Astrocyte of the cerebellum (primary cell): ENCODE data around the gene DPP6.

Experiments used
- DNase-seq: peaks from one replicate; pipeline ENCODE4 v3.0.0-alpha.2; 2011; ENCODE audit warnings: low read depth
- H3K4me3 ChIP-seq: 2 replicates; pipeline ENCODE4 v1.5.1; 2011; ENCODE audit warnings: mild to moderate bottlenecking, low read depth, low read length, moderate library complexity
- in situ Hi-C: cut with HindIII; loops from 2 replicates; pipeline ENCODE4 v1.10.0; 2017; ENCODE audit warnings: low sequenced_read_pairs
- TF ChIP-seq, protein P1 (sequence below): IDR thresholded peaks from 2 replicates; pipeline ENCODE4 v1.5.1; 2012; ENCODE audit warnings: low read length, low read depth, moderate library complexity, mild to moderate bottlenecking; ENCODE audit errors: missing control alignments

The DPP6 gene

DNA sequence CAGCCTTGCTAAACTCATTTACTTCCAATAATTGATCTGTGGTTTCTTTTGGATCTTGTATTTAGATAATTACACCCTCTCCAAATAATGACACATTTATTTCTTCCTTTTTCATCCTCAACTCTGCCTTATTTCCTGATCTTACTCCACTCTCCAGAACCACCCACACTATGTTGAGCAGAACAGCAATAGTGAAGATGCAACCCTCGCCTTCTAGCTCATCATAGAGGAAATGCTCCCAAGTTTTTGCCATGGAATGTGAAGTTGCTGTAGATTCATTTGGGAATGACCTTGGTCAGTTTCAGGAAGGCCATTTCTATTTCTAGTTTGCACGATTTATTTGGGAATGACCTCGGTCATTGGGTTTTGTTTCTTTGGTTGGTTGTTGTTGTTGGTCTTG is 636.8 kb downstream of the DPP6 start:
- H3K4me3 ChIP-seq, result no peak overlapping the region
- TF ChIP-seq, protein P1, sequence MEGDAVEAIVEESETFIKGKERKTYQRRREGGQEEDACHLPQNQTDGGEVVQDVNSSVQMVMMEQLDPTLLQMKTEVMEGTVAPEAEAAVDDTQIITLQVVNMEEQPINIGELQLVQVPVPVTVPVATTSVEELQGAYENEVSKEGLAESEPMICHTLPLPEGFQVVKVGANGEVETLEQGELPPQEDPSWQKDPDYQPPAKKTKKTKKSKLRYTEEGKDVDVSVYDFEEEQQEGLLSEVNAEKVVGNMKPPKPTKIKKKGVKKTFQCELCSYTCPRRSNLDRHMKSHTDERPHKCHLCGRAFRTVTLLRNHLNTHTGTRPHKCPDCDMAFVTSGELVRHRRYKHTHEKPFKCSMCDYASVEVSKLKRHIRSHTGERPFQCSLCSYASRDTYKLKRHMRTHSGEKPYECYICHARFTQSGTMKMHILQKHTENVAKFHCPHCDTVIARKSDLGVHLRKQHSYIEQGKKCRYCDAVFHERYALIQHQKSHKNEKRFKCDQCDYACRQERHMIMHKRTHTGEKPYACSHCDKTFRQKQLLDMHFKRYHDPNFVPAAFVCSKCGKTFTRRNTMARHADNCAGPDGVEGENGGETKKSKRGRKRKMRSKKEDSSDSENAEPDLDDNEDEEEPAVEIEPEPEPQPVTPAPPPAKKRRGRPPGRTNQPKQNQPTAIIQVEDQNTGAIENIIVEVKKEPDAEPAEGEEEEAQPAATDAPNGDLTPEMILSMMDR, result no peak
- in situ Hi-C loops, result no loop called here
- DNase-seq, result no peak

DNA sequence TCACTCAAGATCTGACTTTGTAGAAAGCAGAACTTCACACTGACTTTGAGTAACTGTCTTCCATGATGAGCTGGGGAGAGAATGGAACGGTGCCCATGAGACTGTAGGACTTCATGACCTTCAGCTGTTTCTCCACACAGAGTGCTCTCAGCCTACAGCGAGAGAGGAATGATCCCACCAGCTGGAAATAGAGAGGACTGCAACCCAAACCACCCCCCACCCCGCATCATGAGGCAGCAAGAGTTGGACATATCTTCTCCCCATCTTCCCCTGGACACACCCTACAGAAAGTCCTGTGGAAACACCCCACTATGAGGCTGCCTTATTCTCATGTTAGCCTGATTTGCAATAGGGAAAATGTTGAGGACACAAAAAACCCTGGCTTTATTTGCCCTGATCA is 638.2 kb downstream of the DPP6 start:
- DNase-seq, result no peak
- TF ChIP-seq, protein P1, result no peak
- in situ Hi-C loops, result no loop called here
- no peak overlapping the region for H3K4me3 ChIP-seq

DNA sequence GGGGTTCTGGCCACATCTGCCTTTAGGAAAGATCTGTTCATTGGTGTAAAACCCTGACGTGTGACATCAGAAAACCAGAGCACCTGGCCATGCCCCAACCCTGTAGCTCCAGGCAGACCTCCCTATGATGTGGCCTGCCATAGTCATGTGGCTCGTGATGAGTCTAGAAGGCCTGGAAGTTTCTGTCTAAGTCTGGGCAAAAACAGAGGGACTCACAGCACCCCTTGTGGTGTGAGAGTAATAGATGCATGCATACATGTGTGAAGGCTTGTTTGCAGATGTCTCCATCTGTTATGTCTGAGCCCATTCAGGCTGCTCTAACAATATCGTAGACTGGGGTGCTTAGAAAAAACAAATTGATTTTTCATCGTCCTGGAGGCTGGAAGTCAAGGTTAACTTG is 641.5 kb downstream of the DPP6 start:
- in situ Hi-C loops, result no loop called here
- TF ChIP-seq, protein P1, result no peak
- H3K4me3 ChIP-seq, result no peak overlapping the region
- DNase-seq, result no peak

DNA sequence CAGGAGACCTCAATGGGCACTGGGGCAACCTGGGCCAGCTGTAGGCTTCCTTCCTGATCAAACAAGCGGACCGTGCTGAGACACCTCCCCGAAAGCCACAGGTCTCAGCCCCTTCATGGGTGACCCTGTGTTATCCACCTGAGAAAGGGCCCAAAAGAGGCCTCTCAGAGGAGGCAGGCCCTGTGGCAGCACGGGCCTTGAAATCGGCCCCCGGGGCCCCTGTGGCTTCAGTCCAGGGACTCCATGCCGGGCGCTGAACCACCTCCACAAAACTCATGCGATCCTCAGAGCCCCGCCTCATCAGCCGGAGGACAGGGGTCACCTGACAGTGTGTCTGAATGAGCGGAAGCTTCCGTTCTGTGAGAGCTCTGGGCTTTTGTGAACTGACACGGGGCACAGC is 643.6 kb downstream of the DPP6 start:
- H3K4me3 ChIP-seq, result no peak overlapping the region
- in situ Hi-C loops, result no loop called here
- no peak for DNase-seq
- TF ChIP-seq, protein P1, result no peak

DNA sequence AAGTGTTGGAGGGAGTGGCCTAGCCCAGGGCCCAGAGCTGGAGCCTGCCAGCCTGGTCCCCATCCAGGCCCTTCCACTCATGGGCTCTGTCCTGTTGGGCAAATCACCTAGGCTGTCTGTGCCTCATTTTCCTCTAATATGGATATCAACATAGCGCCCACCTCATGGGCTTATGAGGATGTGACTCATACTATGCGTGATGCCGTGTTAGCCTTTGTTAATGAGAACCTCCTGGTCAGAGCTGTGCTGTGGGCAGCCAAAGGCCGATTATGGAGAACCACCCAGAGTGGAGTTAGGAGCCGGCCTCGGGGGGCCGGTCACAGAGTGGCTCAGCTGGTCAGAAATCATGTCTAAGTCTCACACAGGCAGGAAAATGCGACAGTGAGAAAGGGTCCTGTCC is 644.4 kb downstream of the DPP6 start:
- in situ Hi-C loops, result no loop called here
- TF ChIP-seq, protein P1, result no peak
- H3K4me3 ChIP-seq, result no peak overlapping the region
- no peak for DNase-seq

DNA sequence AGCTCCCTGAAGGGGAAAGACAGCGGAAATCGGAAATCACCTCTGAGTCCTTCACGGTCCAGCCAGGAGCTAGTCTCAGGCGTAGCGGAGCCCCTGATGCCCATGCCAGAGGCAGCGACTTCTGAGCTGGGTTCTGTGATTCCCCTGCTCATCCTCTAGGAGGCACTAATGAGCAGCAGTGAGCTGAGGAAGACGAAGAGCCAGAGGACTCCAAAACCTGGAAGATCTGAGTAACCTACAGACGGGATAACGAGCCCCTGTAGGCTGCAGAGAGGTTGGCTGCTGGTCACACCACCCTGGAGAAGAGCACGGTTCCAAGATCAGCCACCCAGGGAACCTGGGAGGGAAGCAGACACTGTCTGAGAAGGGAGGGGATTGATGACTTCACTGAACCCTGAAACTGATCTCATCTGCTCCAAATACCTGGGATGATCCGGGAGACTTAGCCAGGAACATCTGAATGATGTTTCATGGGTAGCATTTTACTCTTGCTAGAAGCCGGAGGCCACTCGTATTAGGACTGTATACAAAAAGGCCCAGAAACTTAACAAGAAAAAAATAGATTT is 646.6 kb downstream of the DPP6 start:
- in situ Hi-C loops, result no loop called here
- H3K4me3 ChIP-seq, result no peak overlapping the region
- TF ChIP-seq, protein P1, result peak; percentile 18
- DNase-seq, result no peak

DNA sequence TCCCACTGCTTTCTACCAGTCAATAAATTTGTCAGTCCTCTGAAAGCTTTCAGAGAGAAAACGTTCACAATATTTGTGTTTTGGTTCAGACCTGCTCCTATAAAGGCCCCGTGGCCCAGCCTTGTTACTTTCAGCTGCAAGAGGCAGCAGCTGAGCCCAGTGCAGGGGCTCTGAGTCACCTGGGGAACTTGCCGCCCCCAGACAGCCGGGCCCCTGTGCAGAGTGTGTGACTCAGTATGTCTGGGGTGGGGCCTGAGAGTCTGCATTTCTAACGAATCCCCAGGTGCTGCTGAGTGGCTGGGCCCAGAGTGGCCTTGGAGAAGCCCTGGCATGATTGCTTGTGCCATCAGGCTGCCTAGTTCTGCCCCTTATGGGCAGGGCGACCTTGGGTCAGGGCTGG is 647.2 kb downstream of the DPP6 start:
- TF ChIP-seq, protein P1, result no peak
- no peak overlapping the region for H3K4me3 ChIP-seq
- DNase-seq, result no peak
- in situ Hi-C loops, result no loop called here
